ENCODE measurements around the gene PKD2.

The PKD2 gene

DNA sequence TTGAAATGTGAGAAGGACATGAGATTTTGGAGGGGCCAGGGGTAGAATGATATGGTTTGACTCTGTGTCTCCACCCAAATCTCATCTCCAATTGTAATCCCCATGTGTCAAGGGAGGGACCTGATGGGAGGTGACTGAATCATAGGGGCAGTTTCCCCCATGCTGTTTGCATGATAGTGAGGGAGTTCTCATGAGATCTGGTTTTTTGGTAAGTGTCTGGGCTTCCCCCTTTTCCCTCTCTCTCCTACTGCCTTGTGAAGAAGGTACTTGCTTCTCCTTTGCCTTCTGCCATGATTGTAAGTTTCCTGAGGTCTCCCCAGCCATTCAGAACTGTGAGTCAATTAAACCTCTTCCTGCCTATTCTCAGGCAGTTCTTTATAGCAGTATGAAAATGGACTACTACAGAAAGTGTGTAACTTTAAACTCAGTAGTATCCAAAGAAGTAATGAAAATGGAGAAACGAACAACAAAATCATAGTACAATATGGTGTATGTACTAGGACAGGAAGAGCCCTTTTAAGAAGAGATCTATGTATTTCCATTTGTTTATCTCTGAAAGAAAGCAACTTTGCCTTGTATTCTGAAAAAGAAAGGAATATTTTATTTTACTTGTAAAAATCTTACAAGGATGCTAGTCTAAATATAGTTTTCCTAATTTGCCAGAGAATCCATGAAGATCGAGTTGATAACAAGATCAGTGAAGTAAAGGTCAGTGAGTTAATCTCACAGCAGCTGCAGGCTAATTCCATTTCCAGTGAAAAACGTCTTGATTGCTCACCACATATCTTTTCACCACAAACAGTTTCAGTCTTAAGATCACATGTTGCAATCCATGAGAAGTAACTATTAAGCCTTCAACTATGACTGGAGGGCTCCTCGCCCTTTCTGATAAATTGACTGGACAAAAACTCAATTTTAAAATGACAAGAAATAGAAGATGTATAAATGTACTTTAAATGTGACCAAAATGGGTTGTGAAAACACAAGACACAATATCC lies 20.5 kb downstream of the PKD2 start:
- no peak for DNase-seq (ENCODE audit: low spot score)

DNA sequence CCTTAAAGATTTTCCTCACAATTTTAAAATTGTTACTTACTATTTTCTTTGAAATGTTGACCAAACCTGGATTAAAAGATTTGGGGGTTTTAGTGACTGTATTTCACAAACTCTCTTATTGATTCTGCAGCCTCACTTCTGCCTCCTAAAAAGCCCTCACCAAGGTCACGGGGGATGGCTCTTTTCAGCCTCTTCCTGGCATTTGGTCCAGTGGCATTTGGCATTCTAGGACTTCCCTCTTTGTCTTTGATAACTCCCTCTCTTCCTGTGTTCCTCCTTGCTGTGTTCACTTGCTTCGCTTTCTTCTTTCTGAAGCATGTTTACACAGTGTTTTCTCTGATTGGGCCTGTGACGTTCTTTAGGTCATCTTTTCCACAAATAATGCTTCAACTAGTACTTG lies 21.5 kb downstream of the PKD2 start:
- no peak for DNase-seq (ENCODE audit: low spot score)

DNA sequence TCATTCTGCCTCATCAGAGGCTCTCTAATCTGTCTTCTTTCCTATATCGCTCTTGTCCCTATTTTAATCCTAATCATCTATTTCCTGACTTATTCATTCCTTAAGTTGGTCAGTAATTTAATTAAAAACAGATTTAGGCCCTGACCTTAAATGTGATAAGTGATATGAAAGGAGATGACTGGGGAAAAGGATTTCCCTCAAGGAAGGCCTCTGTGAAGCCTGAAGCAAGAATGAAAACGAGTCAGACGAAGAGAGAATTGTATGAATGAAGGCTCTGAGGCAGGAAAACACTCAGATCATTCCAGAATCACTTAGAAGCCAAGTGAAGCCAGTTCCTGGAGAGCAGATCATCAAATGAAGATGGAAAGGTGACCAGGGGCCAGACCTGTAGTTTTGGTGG lies 22.1 kb downstream of the PKD2 start:
- no peak for DNase-seq (ENCODE audit: low spot score)

DNA sequence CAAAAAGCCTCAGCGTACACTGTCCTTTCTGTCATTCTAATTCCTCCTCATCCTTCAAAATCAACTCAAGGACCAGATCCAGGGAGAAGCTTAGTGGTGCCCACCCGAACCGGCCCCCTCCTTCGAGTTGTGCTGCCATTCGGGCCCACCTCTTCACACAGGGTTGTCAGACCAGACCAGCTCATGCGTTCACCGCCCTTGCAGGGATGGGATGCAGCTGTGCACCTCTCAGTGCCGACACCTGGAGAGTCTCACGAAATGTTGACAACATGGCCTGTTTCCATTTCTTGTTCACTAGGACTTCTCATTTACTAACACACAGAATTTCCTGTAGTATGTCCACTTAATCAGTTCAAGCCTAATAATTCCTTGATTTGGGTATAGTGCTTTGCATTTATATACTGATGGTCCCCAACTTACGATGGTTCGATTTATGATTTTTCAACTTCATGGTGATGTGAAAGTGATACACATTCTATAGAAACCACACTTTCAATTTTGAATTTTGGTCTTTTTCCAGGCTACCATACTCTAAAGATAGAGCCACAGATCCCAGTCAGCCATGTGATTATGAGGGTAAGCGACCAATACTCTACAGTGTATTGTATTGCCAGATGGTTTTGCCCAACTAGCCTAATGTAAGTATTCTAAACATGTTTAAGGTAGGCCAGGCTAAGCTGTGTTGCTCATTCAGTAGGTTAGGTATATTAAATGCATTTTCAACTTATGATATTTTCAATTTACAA lies 23.3 kb downstream of the PKD2 start:
- DNase-seq (ENCODE audit: low spot score) = no peak

DNA sequence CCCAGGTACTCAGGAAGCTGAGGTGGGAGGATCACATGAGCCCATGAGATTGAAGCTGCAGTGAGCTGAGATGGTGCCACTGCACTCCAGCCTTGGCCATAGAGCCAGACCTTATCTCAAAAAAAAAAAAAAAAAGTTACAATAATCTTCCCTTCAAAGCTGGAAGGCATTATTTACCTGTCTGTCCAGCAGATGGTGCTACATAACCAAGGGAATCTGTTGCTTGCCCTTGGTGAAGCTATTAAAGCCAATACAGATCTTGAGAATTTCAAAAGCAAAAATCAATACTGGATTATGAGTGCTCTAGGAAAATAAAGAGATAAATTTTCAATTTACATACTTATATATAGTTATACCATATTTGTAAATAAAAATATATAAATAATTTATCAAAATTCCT lies 25.9 kb downstream of the PKD2 start:
- no peak for DNase-seq (ENCODE audit: low spot score)

DNA sequence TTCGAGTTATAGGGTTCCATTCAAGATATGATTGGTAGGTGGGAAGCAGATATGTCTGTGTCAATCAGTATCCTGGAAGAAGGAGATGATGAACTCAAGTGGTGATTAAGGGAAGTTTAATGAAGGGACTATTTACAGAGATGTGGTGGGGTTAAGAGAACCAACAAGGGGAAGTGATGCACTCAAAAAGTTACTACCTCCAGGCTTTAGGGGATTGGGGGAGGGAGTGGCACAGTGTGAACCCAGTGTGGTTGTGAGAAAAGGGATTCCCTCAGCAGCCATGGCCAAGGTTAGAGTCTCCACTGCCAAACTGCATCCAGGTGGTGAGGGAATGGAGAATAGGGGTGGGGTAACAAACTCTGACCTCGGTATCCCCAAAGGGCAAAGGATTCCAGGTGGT lies 27.9 kb downstream of the PKD2 start:
- no peak for DNase-seq (ENCODE audit: low spot score)

DNA sequence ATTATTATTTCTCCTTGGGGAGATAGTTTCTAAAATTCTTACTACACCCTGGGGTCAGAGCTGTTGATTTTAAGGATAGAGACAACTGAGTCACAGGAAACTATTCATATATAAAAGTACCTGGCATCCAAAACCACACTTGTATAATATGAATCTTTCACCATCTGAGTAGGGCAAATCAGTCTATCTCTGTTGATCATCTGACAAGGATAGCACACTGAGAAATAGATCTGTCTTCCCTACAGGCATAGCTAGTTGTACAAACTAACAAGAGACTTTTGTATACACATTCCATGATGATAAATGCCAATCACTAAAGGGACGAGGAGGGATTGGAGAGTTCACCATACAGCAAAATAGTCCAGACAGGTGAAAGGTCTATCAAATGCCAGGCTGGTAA lies 30.0 kb downstream of the PKD2 start:
- no peak for DNase-seq (ENCODE audit: low spot score)

DNA sequence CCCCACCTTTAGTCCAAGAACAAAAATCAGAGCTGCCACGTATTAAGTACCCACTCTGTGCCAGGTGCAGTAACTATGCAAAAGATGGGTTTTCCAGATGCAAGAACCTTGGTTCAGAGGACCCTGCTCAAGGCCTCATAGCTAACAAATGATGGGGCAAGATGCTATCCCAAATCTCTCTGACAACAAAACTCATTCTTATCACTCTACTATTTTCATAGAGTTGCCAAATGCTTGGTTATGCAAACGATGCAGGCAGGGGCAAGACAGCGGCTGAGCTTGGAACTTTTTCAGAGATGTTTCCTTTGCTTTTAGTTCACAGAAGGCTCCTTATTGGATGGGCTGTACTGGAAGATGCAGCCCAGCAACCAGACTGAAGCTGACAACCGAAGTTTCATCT lies 30.5 kb downstream of the PKD2 start:
- DNase-seq (ENCODE audit: low spot score) = no peak

DNA sequence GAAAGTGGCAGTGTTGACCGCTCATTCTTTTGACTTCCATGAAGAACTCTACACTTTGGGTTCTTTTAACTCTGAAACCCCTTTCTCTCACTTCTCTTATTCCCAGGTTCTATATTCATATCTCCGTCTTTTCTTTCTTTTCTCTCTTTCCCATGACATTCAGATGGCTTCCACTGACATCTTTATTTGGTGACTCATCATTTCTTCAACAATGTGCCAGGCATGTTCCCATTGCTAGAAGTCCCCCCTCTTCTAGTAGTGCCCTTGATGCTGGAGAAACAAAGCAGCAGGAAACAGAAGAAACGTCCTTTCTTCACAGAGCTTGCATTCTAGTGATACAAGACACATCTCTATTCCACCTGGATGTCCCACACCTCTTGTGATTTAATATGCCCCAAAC lies 33.3 kb downstream of the PKD2 start:
- DNase-seq (ENCODE audit: low spot score) = no peak

DNA sequence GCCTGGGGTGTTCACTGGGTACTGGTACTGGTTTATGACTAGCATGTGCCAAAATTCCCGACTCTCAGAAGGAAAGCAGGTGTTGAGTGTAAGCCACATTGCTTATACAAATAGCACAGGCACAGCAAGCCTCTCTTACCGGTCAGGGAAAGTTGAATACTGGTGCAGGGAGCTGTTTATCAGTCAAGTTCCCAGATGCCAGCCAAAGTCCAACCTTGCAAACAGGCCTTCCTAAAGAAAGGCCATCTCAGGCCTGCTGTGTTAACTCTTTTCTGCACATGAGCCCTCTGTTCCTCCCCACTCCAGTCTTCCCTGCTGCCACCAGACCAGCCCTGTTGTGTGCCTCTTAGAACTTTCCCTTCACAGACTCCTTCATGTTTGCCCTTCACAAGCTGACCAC lies 34.2 kb downstream of the PKD2 start:
- DNase-seq (ENCODE audit: low spot score) = no peak

DNA sequence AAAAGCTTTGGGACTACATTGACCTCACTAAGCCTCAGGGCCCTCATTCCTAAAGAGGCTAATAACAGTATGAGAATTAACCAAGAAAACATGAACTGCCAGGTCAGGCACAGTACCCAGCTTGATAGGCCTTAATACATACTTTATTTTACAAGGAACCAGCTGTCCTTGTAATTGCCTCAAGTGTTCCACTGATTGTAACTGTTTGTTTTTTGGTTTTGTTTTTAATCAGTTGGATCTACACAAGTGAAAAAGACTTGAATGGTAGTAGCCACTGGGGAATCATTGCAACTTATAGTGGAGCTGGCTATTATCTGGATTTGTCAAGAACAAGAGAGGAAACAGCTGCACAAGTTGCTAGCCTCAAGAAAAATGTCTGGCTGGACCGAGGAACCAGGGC lies 35.6 kb downstream of the PKD2 start:
- DNase-seq (ENCODE audit: low spot score) = no peak

DNA sequence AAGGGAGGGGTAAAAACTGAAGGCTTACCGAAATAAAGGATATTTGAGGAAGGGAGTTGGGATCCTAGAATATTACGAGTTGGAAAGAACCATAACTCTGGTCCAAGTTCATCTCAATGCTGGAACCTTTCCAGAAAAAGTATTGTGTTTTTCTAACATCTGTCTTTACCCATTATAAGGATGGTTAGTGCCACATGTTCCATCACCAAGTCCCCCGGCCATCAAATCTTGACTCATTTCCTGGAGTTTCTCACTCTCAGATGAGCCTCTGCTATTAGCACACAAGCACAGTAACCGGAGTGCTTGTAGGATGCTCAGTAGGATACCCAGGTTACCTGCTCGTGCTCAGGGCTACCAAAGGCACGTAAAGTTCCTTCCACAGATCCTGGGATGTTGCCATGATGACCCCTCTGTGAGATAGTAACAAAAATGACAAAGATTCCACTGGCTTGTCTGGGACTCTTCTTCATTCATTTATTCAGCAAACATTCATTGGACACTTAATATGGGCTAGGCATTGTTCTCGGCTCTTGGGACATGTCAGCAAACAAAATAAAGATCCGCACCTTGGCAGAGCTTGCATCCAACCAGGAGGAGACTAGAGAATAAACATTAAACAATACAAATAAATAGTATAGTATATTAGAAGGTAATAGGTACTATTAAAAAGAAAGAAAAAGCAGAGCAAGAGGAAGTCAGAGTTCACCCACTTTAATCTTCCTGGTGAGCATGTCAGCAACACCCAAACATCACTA lies 36.3 kb downstream of the PKD2 start:
- no peak for DNase-seq (ENCODE audit: low spot score)

DNA sequence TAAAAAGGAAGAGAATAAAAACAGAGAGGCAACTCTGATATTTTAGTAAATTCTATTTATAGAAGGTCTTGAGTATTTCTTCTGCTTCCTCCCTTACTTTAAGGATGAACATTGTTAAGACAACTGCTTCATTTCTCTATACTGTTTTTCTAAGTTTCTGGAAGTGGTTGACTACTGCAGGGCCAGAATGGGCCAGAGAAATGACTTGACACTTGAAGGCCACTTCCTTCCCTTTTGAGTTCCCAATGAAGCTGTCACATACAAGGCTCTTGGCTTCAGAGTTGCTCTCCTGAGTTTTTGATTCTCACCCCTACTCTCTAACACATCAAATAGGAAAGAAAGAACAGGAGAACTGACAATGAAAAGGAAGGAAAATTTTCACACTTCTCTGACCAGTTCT lies 37.6 kb downstream of the PKD2 start:
- no peak for DNase-seq (ENCODE audit: low spot score)

DNA sequence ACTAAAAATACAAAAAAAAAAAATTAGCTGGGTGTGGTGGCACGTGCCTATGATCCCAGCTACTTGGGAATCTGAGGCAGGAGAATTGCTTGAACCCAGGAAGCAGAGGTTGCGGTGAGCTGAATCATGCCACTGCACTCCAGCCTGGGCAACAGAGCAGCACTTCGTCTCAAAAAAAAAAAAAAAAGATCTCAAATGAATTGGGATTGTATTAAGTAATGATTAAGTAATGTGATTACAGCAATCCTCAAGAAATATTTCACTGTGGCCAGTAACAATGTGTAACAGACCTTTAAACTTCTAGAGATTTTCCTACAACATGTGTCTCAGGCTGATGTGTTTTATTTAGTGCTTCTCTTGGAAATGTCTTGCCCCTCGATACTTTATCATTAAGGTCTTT lies 46.8 kb downstream of the PKD2 start:
- no peak for DNase-seq (ENCODE audit: low spot score)

DNA sequence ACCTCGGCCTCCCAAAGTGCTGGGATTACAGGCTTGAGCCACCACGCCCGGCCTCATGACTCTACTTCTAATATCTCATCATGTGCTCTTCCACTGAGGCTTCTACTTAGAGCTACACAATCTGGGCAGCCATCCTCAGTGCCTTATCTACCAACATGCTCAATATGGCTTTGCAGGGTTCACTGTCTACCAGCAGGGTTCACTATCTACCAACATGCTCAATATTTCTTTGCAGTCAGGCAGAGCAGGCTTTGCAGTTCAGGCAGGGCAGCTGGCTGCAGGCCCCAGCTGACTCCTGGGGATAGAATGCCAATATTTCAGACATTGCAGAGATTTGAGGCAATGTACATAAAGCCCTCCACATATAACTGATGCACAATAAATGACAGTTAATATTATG lies 47.5 kb downstream of the PKD2 start:
- no peak for DNase-seq (ENCODE audit: low spot score)

DNA sequence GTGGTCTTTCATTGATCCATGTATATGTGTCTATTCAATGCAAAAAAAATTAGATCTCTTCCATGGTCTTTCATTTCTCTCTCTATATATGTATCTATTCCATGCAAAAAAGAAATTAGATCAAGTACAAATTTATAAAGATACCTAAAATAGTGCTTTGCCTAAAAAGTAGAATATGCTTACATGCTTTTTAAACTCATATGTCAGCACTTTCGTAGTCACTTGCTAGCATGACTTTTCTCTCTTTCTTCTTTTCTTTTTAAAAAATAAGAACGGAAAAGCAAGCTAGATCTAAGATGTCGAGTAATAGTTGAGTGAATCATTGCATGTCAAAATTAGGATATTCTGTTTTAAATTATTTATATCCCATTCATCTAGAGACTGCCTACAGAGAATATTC lies 50.9 kb downstream of the PKD2 start:
- DNase-seq (ENCODE audit: low spot score) = no peak

DNA sequence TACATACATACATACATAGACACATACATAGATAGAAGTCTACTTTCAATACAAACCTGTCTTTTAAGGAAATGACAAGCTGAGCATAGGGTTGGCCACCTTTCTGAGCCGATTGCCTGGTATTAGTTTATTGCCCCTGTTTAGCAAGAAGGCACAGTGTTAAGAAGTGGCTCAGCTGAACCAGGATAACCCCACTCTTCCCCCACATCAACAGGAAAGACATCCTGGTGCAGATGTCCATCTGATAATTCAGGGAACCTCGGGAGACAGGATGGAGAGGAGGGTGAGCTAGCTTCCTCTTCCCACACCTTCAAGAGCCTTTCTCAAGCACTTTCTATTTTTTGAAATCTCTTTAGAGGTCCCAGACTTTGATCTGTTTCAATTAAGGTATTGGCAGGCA lies 52.3 kb downstream of the PKD2 start:
- DNase-seq (ENCODE audit: low spot score) = no peak

DNA sequence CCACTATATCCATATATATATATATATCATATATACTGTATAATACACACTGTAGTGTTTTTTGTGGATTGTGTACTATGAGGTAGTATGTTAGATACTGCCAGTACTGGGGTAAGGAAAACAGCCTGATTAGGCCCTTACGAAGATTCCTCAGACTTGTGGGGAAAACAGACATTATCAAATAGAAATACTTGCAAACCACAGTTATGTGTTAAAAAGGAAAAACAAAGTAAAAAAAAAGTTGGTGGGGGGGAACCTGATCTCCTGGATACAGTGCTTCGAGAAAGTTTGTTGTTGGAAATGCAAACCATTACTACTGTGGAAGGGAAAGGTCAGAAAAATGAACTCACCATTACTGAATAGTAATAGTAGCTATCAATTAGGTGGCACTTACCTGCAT lies 53.0 kb downstream of the PKD2 start:
- no peak for DNase-seq (ENCODE audit: low spot score)

DNA sequence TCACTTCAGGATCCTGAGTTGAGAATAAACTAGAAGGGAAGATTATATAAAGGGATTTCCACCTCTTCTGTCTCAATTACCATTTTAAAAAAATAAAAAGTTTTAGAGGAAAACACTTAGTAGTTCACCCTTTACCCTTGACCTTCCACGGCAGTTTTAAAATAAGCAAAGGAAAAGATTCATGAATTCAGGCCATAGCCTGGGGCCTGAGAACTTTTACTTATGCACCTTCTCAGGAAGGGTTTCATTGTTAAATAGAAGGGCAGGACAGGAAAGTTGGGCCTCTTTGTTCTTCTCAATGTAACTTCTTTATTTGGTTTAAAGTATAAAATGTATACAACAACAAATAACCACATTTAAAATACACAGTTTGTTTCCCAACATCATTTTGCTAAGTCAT lies 54.9 kb downstream of the PKD2 start:
- DNase-seq (ENCODE audit: low spot score) = no peak

DNA sequence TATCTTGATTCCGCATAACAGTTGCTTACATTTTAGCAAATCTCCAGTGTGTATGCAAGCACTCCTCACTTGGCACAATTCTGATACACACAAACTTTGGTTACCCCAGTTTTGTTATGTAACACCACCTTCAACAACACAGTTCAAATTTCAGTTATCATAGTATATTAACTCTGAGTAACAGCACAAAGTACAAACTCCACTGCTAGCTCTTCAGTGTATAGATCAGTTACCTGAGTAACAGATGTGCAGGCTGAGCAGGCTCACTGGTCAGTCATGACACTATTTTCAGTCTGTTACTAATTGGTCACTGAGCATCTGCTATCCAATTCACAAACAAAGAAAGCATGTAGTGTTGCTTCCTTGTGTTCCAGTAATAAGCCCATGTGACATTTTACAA lies 55.4 kb downstream of the PKD2 start:
- DNase-seq (ENCODE audit: low spot score) = no peak

DNA sequence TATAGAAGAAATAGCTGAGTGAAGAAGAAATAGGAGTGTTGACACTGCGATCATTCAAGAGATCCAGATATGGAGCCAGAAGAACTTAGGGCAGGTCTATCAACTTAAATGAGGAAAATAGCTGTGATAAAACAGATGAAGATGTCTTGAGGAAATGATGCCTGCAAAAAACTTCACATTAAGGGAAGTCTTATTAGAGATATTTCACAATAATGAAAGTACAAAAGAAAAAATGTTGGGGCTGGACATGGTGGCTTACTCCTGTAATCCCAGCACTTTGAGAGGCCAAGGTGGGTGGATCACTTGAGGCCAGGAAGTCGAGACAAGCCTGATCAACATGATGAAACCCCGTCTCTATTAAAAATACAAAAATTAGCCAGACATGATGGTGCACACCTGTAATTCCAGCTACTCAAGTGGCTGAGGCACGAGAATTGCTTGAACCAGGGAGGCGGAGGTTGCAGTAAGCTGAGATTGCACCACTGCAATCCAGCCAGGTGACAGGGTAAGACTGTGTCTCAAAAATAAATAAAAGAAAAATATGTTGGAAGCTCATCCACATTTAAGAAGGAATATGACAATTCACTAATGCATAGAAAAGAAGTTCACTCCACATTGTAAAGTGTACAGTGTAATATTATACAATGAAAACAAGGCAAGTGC lies 56.3 kb downstream of the PKD2 start:
- DNase-seq (ENCODE audit: low spot score) = no peak

DNA sequence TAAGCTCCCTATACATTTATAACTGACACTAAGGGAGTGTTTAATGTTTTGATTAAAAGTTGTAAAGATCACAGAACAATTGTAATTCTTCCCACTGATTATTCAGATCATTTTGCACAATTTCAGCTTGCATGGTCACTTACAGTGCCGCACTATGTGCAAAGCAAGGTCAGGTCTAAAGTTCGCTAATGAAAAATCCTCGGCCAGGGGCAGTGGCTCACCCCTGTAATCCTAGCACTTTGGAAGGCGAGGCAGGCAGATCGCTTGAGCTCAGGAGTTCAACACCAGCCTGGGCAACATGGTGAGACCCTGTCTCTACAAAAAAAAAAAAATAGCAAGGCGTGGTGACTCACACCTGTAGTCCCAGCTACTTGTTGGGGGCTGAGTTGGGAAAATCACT lies 57.0 kb downstream of the PKD2 start:
- no peak for DNase-seq (ENCODE audit: low spot score)

Measured in left forelimb (tissue), 1 donor.